Activated effector memory CD4-positive, alpha-beta T cell treated with Interleukin-2 at 50 U/mL for 16 hours (primary cell): ENCODE measurements around the gene MAPK11.

Experiments
- DNase-seq: peaks from one replicate; pipeline ENCODE4 v3.0.0-alpha.2; 2020

MAPK11 gene

GRCh38 chr22:50221410-50222300 is 48.5 kb downstream of the MAPK11 start:
- DNase-seq = no peak

- DNase-seq = no peak
Measured at GRCh38 chr22:50220603-50221409, 49.4 kb downstream of the MAPK11 start.

GRCh38 chr22:50219800-50220602 is 50.2 kb downstream of the MAPK11 start:
- no peak for DNase-seq

- no peak for DNase-seq
Measured at GRCh38 chr22:50218996-50219727, 51.0 kb downstream of the MAPK11 start.

GRCh38 chr22:50218153-50218995 is 51.8 kb downstream of the MAPK11 start:
- DNase-seq = no peak

GRCh38 chr22:50217543-50218152 is 52.5 kb downstream of the MAPK11 start:
- no peak for DNase-seq

- no peak for DNase-seq
Measured at GRCh38 chr22:50216684-50217520, 53.3 kb downstream of the MAPK11 start.

- DNase-seq = no peak
Measured at GRCh38 chr22:50216055-50216683, 54.0 kb downstream of the MAPK11 start.

- no peak for DNase-seq
Measured at GRCh38 chr22:50215297-50216054, 54.7 kb downstream of the MAPK11 start.
